ENCODE measurements around the gene LURAP1L.

DNA sequence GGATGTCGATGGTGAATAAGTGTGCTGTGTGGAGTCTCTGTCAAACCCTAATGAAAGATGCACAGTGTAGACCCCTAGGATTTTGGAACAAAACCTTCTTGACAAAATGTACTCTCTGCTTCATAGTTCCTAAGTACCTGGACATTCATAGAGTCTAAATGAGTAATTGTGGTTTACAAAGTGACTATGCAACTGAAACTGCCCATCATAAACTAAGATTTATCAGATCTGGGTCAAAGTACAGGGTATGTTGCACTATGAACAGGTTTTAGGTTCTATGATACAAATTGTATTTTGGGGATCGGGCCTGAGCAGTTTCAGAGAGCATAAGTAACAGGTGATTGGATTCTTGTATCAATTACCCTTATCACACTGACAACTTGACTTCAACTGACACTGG lies 79.4 kb downstream of the LURAP1L start:
- no peak for TF ChIP-seq CTCF (IDR thresholded peaks at IDR 0.05)
- TF ChIP-seq POLR2A (IDR thresholded peaks at IDR 0.05): no peak

Measured in heart left ventricle (tissue), 13 donors.